OCI-LY1 (cell line): ENCODE data around the gene FAM131A.

Experiments used
- H2AFZ ChIP-seq: fragments of 200-600 bp; sonication (generic), shearing (Covaris generic); 2 replicates; pipeline ENCODE4 v1.6.0; 2014; ENCODE audit warnings: antibody characterized with exemption, mild to moderate bottlenecking, low read length
- H3F3A ChIP-seq: fragments of 200-600 bp; sonication (generic), shearing (Covaris generic); 2 replicates; pipeline ENCODE4 v1.6.0; 2014; ENCODE audit warnings: mild to moderate bottlenecking, antibody characterized with exemption, low read length, moderate library complexity; ENCODE audit not compliant: insufficient read depth
- H3K27ac ChIP-seq: fragments of 200-600 bp; sonication (generic); 2 replicates; pipeline ENCODE4 v1.5.1; 2014; ENCODE audit warnings: low read length, mixed run types, mild to moderate bottlenecking, low read depth; ENCODE audit not compliant: poor library complexity, severe bottlenecking
- H3K27me3 ChIP-seq: fragments of 200-600 bp; sonication (generic); 2 replicates; pipeline ENCODE4 v1.6.0; 2014; ENCODE audit warnings: antibody characterized with exemption, mild to moderate bottlenecking, low read length, moderate library complexity; ENCODE audit not compliant: insufficient read depth
- H3K36me3 ChIP-seq: fragments of 200-600 bp; sonication (generic); 2 replicates; pipeline ENCODE4 v1.6.1; 2014; ENCODE audit warnings: mild to moderate bottlenecking, antibody characterized with exemption, low read length, moderate library complexity, mixed read lengths; ENCODE audit not compliant: insufficient read depth
- H3K4me1 ChIP-seq: fragments of 200-600 bp; sonication (generic); 2 replicates; pipeline ENCODE4 v1.5.1; 2014; ENCODE audit warnings: mild to moderate bottlenecking, low read length, moderate library complexity; ENCODE audit not compliant: insufficient read depth, severe bottlenecking
- H3K4me2 ChIP-seq: fragments of 200-600 bp; sonication (generic), shearing (Covaris generic); 2 replicates; pipeline ENCODE4 v1.6.1; 2014; ENCODE audit warnings: low read length
- H3K4me3 ChIP-seq: fragments of 200-600 bp; sonication (generic); 2 replicates; pipeline ENCODE4 v1.5.1; 2014; ENCODE audit warnings: low read length, low read depth, mild to moderate bottlenecking, mixed read lengths; ENCODE audit not compliant: poor library complexity, severe bottlenecking
- H3K79me2 ChIP-seq: fragments of 200-600 bp; shearing (Covaris generic); 2 replicates; pipeline ENCODE4 v1.6.1; 2016; ENCODE audit warnings: mixed run types, low read length, mixed read lengths; ENCODE audit not compliant: insufficient read depth
- H3K9ac ChIP-seq: fragments of 200-600 bp; sonication (generic), shearing (Covaris generic); 2 replicates; pipeline ENCODE4 v1.6.1; 2014; ENCODE audit warnings: mild to moderate bottlenecking, low read length, mixed read lengths
- H3K9me2 ChIP-seq: fragments of 200-600 bp; sonication (generic), shearing (Covaris generic); 2 replicates; pipeline ENCODE4 v1.6.1; 2014; ENCODE audit warnings: low read depth, mild to moderate bottlenecking, low read length, mixed read lengths
- H3K9me3 ChIP-seq: fragments of 200-600 bp; shearing (Covaris generic); 2 replicates; pipeline ENCODE4 v1.6.1; 2014; ENCODE audit warnings: low read length, mixed read lengths
- H4K20me1 ChIP-seq: fragments of 200-600 bp; sonication (generic), shearing (Covaris generic); 2 replicates; pipeline ENCODE4 v1.6.0; 2016; ENCODE audit warnings: mild to moderate bottlenecking, low read length; ENCODE audit not compliant: insufficient read depth
- CTCF ChIP-seq: fragments of 200-600 bp; sonication (generic), shearing (Covaris generic); IDR thresholded peaks from 2 replicates; pipeline ENCODE4 v1.5.1; 2017; ENCODE audit warnings: mild to moderate bottlenecking, antibody characterized with exemption, low read length, moderate library complexity, mixed read lengths
- EZH2 ChIP-seq: fragments of 200-600 bp; sonication (generic), shearing (Covaris generic); IDR thresholded peaks from 2 replicates; pipeline ENCODE4 v1.8.0; 2017; ENCODE audit warnings: borderline replicate concordance, mixed run types, mild to moderate bottlenecking, antibody characterized with exemption, low read length, moderate library complexity, mixed read lengths

Gene FAM131A

GRCh38 chr3:184343200-184343876, 5.9 kb downstream of the FAM131A start:
- Histone ChIP-seq H2AFZ (no peak overlapping the region), H3K4me2 (no peak overlapping the region), H3K79me2 (no peaks in the 10 kb centered on the region), H3K4me3 (no peak overlapping the region), H3K9ac (no peak overlapping the region), H3K4me1 (no peaks in the 10 kb centered on the region), H3K27me3 (no peaks in the 10 kb centered on the region; the same call in 1 of the 2 replicates), H3K36me3 (no peaks in the 10 kb centered on the region), H3K9me3 (no peaks in the 10 kb centered on the region), H4K20me1 (no peaks in the 10 kb centered on the region), H3K27ac (no peak overlapping the region), H3F3A (no peaks in the 10 kb centered on the region), H3K9me2 (no peaks in the 10 kb centered on the region)
- TF ChIP-seq CTCF (no peak), EZH2 (no peak)

GRCh38 chr3:184344579-184345316, 7.3 kb downstream of the FAM131A start:
- Histone ChIP-seq H3K9me3 (no peaks in the 10 kb centered on the region), H3F3A (no peaks in the 10 kb centered on the region)

More at GRCh38 chr3:184344579-184345316, 7.3 kb downstream of the FAM131A start:
- H3K27me3 ChIP-seq: no peaks in the 10 kb centered on the region; the same call in 1 of the 2 replicates
- H3K4me2 ChIP-seq: no peak overlapping the region
- TF ChIP-seq EZH2 (no peak), CTCF (no peak)
- H3K4me1 ChIP-seq: no peaks in the 10 kb centered on the region
- H3K79me2 ChIP-seq: no peaks in the 10 kb centered on the region
- no peaks in the 10 kb centered on the region for H3K36me3 ChIP-seq
- H4K20me1 ChIP-seq: no peaks in the 10 kb centered on the region
- H3K27ac ChIP-seq: no peak overlapping the region
- no peak overlapping the region for H3K9ac ChIP-seq
- H3K4me3 ChIP-seq: no peak overlapping the region
- no peak overlapping the region for H2AFZ ChIP-seq
- H3K9me2 ChIP-seq: no peaks in the 10 kb centered on the region
